8988T (cell line): ENCODE measurements around the gene PARP14.
"Not testable (repeated sequence)": the region's sequence is repeated elsewhere in the genome, so short reads cannot be mapped to it uniquely, and the experiment has no call there.

Experiments used
- DNase-seq: peaks from one replicate; pipeline ENCODE4 v3.0.0; 2011

The PARP14 gene

DNA sequence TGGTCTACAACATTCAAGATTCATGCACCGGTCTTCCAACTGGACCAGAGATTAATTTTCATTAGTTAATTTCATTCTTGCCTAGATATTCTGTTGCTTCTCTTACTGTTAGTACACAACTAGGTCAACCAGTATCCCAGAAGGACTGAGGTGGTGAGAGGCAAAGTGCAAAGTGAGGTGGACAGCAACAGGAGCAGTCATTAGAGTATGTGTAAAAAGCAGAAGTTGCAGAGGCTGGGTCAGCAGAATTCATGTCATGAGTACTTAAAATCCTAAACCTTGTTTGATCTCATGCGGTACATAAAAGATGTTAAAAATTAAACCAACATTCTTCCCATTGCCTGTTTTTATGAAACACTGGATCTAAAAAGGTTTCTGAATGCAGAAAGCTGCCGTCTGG, 46.7 kb downstream of the PARP14 start:
- no peak for DNase-seq

DNA sequence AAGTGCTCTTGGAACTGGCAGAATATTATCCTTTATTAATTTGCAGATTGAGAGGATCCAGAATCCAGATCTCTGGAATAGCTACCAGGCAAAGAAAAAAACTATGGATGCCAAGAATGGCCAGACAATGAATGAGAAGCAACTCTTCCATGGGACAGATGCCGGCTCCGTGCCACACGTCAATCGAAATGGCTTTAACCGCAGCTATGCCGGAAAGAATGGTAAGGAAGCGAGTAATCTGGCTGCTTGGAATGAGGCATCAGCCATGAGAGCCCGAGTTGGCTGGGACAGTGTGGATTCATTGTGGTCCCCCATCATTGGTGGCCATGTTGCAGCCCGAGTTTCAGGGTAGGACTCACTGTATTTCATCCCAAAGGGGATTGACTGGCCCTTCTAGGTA, 47.1 kb downstream of the PARP14 start:
- no peak for DNase-seq

DNA sequence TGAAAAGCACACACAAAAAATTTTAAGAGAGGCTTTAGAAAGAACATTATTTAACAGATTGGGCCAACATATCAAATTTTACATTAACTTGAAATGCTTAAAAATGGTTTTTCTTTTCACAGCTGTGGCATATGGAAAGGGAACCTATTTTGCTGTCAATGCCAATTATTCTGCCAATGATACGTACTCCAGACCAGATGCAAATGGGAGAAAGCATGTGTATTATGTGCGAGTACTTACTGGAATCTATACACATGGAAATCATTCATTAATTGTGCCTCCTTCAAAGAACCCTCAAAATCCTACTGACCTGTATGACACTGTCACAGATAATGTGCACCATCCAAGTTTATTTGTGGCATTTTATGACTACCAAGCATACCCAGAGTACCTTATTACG, 47.5 kb downstream of the PARP14 start:
- no peak for DNase-seq

DNA sequence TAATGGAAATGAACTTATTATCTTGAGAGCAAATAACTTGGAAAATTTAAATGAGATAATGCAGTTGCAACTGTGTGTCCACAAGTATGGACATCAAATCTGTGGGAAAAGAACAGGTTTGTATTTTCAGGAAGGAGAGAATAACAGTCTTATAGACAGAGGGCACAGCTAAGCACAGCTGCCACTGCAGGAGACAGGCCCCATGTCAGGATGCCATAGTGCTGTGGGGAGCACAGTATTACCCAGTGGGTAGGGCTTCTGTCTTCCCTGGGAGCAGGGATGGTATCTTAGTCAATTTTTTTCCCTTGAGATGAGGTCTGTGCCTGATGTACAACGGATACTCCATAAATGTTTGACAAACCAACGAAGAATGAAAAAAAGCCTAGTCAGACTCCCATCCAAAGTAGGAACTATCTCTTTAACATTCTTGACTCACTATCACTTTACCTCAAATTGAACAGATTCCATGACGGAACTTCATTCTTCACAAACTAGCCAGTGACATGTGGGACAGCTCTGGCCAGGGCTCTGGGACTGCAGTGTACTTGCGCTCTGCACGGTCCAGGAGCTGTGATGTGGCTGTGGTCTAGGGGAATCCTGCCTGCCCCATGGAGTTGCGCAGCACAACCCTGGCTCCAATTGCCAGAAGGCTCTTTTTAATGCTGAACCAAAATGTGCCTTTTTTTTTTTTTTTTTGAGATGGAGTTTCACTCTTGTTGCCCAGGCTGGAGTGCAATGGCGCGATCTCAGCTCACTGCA, 48.3 kb downstream of the PARP14 start:
- no peak for DNase-seq

DNA sequence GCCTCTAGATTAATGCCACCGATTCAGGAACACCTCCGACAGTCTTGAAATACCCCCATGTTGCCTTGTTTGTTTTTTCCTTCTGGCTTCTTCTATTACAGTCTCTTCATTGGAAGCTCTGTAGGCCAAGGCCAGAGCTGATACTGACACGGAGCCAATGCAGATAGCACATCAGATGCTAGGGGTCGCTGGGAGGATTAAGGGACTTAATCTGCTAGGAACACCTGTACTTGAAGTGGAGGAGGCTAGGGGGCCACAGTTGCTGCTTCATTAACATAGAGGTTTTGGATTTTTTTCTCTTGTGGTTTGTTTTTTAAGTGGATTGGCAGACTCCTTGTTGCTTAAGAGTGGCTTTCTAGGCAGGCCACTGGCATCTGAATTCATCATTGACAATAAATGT, 49.6 kb downstream of the PARP14 start:
- DNase-seq, result no peak

DNA sequence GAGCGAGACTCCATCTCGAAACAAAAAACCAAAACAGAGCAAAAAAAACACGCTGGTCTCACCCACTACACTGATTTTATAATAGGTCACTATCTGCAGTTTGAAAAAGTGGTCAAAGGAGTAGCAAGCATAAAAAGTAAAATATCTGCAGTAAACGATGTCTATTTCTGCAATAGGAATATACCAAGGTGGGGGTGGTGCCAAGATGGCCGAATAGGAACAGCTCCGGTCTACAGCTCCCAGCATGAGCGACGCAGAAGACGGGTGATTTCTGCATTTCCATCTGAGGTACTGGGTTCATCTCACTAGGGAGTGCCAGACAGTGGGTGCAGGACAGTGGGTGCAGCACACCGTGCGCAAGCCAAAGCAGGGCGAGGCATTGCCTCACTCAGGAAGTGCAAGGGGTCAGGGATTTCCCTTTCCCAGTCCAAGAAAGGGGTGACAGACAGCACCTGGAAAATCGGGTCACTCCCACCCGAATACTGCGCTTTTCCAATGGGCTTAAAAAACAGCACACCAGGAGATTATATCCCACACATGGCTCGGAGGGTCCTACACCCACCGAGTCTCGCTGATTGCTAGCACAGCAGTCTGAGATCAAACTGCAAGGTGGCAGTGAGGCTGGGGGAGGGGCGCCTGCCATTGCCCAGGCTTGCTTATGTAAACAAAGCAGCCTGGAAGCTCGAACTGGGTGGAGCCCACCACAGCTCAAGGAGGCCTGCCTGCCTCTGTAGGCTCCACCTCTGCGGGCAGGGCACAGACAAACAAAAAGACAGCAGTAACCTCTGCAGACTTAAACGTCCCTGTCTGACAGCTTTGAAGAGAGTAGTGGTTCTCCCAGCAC, 52.3 kb downstream of the PARP14 start:
- not testable (repeated sequence) for DNase-seq

DNA sequence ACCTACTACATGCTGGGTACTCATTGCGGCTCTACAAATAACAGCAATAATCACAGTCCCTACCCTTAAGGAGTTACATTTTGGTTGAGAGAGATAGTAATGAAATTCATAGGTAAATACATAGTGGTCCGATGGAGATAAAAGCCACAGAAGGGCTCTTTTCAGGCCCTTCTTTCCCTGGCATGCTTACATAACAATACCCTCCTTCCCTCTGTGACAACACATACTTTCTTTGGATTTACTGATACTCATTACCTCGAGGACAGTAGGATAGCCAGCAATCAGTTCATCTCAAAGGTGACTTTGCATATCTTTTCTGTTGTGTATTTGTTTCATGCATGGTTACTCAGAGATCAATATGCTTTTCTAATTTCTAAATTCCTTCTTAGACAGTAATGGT, 58.5 kb downstream of the PARP14 start:
- no peak for DNase-seq

DNA sequence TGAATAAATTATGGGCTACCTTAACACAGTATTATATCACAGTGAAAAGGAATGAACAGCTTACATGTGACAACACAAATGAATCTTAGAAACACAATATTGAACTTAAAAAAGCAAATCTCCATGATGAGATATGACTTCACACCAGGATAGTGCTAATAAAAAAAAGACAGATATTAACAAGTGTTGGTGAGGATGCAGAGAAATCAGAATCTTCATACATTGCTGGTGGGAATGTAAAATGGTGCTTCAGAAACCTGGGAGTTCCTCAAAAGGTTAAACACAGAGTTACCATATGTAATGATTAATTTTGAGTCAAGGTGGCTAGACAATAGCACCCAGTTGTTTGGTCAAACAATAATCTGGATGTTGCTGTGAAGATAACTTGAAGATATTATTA, 61.6 kb downstream of the PARP14 start:
- DNase-seq, result no peak

DNA sequence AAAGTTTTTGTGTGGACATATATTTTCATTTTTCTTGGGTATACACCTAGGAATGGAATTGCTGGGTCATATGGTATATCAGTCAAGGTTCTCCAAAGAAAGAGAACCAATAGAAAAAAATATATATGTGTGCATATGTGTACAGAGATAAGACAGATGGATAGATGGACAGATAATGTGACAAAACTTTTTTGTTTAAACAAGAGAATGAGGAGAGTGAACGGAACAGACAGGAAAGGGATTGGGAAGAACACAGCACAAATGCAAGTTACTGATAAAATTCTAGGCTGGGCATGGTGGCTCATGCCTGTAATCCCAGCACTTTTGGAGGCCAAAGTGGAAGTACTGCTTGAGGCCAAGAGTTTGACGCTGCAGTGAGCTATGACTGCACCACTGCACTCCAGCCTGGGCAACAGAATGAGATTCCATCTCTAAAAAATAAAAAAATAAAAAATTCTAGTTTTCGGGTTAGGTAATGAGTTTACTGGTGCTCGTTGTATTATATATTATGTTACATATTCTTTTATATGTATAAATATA, 63.0 kb downstream of the PARP14 start:
- no peak for DNase-seq

DNA sequence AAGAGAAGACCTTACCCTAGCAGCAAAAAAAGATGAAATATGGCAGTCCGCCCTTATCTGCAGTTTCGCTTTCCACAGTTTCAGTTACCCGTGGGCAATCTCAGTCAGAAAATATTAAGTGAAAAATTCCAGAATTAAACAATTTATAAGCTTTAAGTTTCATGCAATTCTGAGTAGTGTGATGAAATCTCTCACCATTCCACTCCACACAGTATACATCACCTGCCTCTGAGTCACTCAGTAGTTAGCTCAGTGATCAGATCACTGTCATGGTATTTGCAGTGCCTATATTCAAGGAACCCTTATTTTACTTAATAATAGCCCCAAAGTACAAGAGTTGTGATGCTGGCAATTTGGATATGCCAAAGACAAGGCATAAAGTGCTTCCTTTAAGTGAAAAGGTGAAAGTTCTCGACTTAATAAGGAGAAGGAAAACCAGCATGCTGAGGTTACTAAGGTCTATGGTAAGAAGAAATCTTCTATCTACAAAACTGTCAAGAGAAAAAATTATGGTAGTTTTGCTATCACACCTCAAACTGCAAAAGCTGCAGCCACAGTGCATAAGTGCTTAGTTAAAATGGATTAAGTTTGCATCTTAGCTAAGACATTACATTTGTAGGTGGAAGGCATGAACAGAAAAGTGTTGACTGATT, 64.9 kb downstream of the PARP14 start:
- DNase-seq, result no peak

DNA sequence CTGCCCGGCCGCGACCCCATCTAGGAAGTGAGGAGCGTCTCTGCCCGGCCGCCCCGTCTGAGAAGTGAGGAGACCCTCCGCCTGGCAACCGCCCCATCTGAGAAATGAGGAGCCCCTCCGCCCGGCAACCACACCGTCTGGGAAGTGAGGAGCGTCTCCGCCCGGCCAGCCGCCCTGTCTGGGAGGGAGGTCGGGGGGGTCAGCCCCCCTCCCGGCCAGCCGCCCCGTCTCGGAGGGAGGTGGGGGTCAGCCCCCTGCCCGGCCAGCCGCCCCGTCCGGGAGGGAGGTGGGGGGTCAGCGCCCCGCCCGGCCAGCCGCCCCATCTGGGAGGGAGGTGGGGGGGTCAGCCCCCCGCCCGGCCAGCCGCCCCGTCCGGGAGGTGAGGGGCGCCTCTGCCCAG, 66.7 kb downstream of the PARP14 start:
- DNase-seq, result not testable (repeated sequence)

DNA sequence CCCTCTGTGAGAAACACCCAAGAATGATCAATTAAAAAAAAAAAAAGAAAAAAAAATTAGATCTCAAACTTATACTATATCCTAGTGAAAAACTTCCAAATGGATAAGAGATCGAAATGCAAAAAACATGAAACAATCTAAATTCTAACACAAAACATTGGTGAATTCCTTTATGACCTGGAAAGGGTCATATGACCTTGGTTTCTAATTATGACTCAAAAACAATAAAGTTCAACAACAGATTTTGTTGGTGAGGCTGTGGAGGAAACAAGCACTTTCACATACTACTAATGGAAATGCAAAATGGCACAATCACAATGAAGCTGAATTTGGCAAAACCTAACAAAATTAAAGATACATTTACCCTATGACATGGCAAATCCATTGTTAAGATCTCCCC, 67.7 kb downstream of the PARP14 start:
- DNase-seq, result no peak

DNA sequence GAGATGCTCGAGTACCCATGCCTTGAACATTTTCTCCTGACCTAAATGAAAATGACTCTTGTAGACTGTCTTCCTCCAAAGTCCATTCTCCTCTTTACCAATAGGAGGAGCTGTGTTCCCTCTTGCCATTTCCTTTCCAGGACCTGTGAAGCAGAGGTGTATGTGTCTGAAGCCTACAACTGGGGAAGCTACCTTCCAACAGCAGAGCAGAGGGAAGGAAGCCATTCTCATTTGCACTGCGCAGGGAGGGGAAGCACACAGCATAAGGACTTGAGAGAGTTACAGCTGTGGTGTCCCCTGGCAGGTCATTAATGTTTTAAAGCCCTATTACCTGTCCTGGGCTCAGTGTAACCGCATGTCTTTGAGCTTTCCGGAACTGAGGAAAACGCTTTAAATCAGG, 74.3 kb downstream of the PARP14 start:
- DNase-seq, result peak; percentile 17

DNA sequence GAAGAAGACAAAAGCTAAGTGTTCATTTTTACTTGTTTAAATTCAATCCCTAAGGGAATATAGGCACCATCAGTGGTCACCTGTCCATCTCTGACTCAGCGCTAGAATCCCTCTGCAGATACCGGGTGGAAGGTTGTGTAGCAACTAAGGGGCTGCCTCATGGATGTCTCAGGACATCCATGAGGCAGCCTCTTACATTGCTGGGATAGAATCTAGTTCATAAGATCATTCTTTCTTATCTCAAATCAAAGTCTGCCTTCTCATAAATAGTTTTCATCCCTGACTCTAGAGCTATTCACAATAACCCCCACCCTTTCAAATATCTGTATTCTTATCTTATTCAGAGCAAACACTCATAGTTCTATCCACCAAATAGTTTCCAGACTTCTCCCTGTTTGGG, 74.9 kb downstream of the PARP14 start:
- no peak for DNase-seq

DNA sequence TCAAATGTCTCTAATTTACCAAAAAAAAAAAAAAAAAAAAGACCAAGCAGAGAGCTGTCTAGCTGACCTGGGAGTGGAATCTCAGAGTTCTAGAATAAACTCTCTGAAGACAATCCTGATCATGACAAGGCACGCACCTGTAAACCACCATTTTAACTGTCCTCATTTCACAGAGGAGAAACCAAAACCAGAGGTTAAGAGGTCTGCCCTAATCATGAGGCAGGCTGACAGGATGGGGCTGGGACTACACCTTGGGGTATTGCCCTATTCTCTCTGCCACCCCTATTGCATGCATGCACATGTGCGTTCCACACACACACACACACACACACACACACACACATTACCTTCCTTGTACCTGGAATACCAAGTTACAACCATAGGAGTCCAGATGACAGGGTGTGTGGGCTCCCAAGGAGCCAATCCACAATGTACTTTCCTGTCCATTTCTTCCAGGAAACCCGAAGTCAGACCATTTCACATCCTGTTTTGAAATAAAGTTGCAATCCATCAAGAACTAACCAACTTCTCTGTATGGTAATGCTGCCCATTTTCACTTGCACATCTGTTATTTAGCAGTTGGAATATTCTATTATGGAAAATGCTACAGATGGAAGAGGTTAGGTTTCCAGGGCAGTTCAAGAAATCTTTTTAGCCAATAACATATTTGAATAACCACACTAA, 78.4 kb downstream of the PARP14 start:
- no peak for DNase-seq

DNA sequence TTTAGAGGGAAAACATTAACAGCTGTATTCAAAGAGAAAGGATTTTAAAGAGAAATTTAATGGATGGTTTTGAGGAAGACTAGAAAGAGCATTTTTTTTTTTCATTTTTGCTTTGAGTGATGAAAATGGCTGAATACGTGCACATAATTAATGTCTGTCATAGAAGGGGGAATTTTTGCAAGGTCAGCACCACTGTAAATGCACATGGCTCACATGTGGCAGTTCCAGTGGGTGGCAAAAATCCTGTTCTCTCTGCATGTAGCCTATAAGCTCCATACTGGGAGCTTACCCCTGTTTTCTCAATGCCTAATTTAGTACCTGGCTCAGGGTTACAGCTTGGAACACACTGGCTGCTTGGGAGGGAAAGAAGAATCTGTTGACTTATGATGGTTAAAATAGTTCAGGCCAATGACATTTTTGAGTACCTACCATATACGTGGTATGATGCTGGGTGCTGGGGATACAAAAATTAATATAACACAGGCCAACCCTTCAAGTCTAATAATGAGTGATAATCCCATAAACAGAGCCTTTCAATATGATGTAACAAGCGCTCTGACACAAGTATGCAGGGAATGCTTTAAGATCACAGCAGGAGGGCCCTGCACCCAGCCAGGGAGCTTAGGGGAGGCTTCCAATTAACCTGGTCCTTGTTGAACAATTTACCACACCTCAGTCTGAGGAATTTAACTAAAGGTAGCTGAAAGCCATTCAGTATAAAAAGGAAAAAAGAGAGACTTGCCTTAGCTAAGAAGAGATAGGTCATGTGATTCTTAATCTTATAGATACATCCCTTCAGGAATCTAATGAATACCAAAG, 80.0 kb downstream of the PARP14 start:
- DNase-seq, result no peak

DNA sequence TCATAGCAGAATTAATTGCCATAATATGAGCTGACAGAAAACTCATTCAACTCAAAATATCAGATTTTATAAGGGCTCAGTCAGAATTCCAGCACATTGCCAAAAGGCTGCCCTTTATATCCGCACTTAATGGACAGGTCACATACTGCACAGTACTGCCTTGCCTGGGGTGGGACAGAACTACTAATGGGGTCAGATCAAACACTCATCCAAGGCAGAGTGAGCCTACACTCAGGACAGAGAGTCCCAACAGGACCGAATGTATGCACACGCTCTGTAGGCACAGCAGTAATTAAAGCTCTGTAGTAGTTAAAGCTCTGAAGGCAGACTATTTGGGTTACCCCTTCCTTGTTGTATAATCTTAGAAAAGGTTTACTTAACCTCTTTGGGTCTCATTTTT, 85.8 kb downstream of the PARP14 start:
- DNase-seq, result no peak

DNA sequence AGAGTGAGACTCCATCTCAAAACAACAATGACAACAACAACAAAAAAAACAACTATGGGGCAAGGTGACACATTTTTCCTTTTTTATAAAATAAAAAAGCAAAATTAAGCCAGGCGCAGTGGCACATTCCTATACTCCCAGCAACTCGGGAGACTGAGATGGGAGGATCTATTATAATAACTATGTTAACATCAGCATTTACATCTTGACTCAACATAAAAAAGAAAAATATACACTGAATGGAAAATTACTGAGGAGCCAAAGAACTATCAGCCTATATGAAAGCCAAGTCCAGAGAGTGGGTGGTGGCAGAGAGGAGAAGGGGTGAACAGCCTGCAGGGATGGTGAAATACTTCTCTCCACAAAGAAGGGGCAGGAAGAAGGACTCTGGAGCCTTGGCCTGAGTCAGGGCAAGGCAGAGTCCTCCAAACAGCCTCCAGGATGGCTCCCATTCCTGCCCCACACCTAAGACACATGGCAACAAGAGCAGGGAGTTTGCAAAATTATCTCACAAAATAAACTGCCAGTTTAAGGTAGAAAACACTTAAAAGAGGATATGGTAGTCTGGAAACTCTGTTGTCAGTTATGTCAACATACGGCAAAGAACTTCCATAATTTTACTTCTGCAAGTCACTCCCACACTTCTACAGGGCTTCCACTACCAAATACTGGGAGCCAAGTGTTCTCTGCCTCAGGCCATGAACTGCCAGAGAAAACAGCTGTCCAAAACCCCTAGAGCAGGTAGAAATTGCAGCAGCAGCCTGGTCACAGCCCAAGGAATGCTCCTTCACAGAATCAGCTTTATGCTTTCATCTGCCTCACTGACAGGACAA, 87.1 kb downstream of the PARP14 start:
- DNase-seq, result no peak

DNA sequence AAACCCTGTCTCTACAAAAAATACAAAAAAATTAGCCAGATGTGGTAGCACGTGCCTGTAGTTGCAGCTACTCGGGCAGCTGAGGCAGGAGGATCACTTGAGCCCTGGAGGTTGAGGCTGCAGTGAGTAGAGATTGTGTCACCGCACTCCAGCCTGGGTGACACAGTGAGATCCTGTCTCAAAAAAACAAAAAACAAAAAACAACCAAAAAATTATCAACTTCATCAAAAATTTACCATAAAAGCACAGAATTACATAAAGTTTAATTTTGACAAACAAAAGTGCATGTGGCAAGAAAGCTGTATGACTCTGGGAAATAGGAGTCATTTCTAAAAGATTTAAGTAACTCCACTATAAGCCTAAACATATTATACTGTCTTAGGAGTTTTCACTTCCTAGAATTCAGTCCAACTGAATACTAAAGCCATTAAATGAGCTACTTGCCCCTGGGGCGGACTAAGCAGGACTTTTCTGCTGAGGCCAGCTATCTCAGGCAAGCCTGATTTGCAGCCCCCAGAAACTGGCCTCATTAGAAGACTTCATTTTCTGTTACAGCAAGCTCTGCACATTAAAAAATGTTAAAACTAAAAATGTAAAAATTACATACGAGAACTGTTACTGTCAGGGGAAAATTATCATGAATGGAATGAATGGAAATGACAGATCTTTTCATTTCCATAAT, 90.0 kb downstream of the PARP14 start:
- DNase-seq, result no peak

DNA sequence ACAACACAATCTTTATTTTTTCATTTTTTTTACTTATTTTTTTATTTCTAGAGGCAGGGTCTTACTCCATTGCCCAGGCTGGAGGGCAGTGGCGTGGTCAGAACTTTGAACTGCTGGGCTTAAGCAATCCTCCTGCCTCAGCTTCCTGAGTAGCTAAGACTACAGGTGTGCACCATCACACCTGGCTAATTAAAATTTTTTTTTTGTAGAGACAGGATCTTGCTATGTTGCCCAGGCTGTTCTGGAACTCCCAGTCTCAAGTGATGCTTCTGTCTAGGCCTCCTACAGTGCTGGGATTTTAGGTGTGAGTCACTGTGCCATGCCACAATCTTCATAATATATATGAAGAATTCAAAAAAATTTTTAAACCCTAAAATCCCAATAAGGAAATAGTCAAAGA, 92.2 kb downstream of the PARP14 start:
- DNase-seq, result no peak
